Stimulated activated CD4-positive, alpha-beta T cell treated with anti-CD3 and anti-CD28 coated beads, TNF-alpha, amount 100 ng/mL, for 1 hour (primary cell): Measurements from ENCODE around the gene TMEM164.

Experiments used
- DNase-seq, 3 donors: peaks; one replicate each; pipeline ENCODE4 v3.0.0-alpha.2; 2020; ENCODE audit warnings: low read depth in 3 of 3, low spot score in 1 of 3

Gene TMEM164

GRCh38 chrX:110036162-110037033, 33.5 kb downstream of the TMEM164 start:
- DNase-seq, result no peak

- no peak for DNase-seq
These were observed 34.3 kb downstream of the TMEM164 start for GRCh38 chrX:110037178-110037577.

DNA sequence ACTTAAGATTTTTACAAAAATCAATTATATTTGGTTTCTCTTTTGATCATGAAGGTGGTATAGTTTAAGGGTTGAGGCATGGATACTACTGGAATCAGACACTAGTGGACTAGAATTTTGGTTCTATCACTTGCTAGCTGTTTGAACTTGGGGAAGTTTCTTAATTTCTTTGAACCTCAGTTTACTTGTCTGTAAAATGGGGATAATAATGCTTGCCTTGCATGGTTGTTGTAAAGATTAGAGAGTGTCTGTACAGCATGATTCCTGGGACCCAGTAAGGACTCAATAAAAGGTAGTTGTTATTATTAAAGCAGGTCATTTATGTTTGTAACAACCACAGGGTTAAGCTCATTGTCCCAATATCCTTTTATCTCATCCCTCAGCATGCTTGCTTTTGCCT, 36.0 kb downstream of the TMEM164 start:
- no peak for DNase-seq

GRCh38 chrX:110041980-110042379, 39.1 kb downstream of the TMEM164 start:
- DNase-seq, result no peak

DNA sequence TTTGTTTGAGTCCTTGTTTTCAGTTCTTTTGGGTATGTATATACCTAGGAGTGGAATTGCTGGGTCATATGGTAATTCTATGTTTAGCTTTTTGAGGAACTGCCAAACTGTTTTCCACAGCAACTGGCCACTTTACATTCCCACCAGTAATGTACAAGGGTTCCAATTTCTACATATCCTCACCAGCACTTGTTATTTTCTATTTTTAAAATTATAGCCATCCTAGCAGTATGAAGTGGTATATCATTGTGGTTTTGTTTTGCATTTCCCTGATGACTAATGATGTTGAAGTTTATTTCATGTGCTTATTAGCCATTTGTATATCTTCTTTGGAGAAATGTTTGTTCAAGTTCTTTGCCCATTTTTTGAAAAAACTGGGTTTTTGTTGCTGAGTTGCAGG, 39.6 kb downstream of the TMEM164 start:
- no peak for DNase-seq

DNA sequence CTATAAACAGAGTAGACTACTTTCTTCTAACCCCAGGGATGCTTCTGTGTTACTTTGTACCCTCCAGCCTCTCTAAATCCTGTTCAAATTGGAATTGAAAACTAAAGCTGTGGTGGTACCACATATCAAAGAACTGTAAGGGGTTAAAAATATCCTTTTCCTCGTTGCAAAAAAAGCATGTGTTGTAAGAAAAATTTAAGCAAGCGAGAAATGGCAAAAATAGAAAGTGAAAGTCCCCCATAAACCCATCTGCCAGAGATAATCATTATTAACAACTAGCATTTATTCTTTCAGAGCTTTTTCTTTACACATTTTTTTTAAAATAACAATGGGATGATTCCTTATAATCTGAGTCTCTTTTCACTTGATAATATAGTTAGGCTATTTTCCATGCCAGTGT, 40.6 kb downstream of the TMEM164 start:
- no peak for DNase-seq

- DNase-seq, result no peak
These were observed 41.7 kb downstream of the TMEM164 start for GRCh38 chrX:110044346-110045249.

DNA sequence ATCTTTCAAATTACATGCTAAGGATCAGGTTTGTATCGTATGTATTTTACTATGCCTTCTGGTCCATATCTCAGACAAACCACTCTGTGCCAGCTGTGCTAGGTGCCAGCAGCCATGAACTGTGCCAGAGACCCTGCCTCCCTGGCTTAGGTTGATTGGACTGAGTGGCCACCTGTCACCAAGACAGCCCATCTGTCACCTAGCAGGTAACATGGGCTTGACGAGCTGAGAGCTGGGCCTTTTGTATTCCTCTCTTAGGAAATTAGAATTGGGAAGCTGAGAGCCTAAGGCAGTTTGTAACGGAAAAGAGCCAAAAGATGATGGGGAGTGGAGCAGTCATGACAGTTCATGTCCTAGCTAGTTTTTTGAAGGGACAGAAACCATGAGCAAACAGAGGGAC, 42.5 kb downstream of the TMEM164 start:
- DNase-seq, result no peak

- no peak for DNase-seq
These were observed 43.1 kb downstream of the TMEM164 start for GRCh38 chrX:110046001-110046400.

DNA sequence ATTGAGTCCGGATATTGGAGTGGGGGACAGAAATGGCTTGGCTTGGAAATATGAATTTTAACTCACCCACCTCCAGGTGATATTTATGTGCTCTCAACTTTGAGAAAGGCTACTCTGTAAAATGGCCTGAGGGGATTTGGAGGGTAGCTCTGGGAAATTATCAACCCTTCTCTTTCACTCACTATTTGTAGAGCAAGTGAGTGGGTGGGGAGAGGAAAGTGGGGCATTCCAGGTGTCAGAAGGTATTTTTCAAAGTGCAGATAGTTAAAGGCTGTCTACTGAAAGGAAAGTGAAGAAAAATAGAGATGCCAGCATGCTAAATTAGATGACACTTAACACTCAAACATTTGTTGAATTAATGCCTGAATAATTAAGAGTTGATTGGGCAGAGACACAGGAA, 44.1 kb downstream of the TMEM164 start:
- no peak for DNase-seq

GRCh38 chrX:110049096-110049495, 46.2 kb downstream of the TMEM164 start:
- no peak for DNase-seq

GRCh38 chrX:110050386-110050785, 47.5 kb downstream of the TMEM164 start:
- DNase-seq, result no peak

DNA sequence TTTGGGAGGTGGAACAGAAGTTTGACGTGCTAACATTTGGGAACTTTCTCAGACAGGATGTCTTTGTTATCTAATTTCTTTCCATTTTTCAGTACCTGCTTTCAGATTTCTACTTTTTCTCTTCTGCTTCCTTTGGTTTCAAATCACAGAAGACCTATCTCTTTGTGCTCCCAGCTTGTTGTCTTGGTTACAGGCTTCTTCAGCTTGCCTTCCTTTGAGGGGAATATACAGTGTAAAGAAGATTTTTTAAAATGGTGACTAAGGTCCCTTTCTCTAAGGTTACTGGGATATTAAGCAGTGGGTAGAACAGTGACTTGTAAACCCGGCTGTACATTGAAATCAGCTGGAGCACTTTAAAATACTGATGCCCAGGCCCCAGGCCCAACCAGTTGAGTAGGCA, 48.0 kb downstream of the TMEM164 start:
- DNase-seq, result no peak

GRCh38 chrX:110051559-110051958, 48.6 kb downstream of the TMEM164 start:
- DNase-seq, result no peak

DNA sequence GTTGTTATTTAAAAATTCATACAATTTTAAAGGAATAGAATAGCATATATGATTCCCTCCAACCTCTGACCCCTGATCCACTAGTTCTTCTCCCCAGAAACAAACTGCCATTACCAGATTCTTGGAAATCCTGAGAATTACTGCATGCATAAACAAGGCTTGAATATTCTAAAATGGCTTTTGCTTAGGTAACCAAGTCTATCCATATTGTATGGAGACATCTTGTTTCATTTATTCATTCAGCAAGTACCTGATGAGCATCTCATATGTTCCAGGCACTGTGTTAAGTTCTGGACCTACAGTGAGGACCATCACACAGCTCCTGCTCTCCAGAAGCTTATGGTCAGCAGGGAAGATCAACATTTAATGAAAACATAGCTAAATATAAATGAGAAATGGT, 49.4 kb downstream of the TMEM164 start:
- no peak for DNase-seq

DNA sequence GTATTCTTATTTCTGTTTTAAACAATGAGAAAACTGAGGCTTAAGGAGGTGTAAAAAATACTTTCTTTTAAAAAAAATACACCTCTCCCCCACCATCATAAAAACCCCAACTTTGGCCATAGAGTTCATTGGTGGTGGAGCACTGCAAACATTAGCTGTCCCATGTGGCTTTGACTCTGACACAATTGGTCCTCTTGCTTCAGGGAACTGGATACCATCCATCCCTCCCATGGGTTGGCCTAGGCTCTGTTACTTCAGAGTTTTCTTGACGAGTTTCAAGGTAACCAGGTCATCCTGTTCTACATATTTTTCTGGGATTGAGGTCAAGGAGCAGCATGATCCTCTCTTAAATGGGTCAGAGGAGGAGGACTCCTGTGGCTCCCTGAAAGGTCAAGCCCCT, 50.5 kb downstream of the TMEM164 start:
- DNase-seq, result no peak

GRCh38 chrX:110055616-110056015, 52.7 kb downstream of the TMEM164 start:
- no peak for DNase-seq

GRCh38 chrX:110056419-110056818, 53.5 kb downstream of the TMEM164 start:
- DNase-seq, result no peak

DNA sequence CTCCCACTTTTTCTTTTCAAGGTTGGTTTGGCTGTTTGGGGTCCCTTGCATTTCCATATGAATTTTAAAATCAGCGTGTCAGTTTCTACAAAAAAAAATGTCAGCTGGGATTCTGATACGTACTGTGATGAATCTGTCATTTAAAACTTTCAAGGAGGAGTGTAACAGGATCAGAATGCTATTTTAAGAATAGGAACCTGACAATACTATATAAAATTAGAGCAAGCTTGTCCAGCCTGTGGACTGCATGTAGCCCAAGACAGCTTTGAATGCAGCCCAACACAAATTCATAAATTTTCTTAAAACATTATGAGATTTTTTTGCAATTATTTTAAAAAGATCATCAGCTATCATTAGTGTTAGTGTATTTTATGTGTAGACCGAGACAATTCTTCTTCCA, 56.5 kb downstream of the TMEM164 start:
- DNase-seq, result no peak

DNA sequence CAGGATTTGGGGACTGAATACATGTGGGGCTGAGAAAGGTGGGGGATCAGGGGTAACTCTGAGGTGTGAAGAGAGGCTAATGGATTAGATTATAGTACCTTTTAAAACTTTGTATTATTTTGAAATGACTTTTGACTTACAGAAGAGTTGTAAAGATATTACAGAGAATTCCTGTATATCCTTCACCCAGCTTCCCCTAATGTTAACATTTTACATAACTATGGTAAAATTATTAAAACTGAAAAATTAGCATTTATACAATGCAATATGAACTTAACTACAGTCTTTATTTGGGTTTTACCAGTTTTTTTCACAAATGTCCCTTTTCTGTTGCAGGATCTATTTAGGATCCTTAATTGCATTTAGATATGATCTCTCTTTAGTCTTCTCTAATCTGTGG, 57.4 kb downstream of the TMEM164 start:
- DNase-seq, result no peak

GRCh38 chrX:110060846-110061537, 58.1 kb downstream of the TMEM164 start:
- no peak for DNase-seq

GRCh38 chrX:110062919-110063318, 60.0 kb downstream of the TMEM164 start:
- DNase-seq, result no peak
